Subcutaneous abdominal adipose tissue (tissue), 5 donors: ENCODE results near the gene EPB41L4B.

Source experiments
- H3K27ac ChIP-seq: one replicate; pipeline ENCODE4 v1.7.0; 2013; ENCODE audit warnings: low read depth, mild to moderate bottlenecking, inconsistent platforms, low read length, moderate library complexity
- H3K27me3 ChIP-seq, 5 donors: one replicate each; pipeline ENCODE4 v1.7.0; 2013; ENCODE audit warnings: low read length in 5 of 5, inconsistent platforms in 1 of 5; ENCODE audit not compliant: control insufficient read depth in 5 of 5, insufficient read depth in 4 of 5
- H3K36me3 ChIP-seq, 5 donors: one replicate each; pipeline ENCODE4 v1.7.0; 2013; ENCODE audit warnings: low read length in 5 of 5; ENCODE audit not compliant: control insufficient read depth in 5 of 5, insufficient read depth in 5 of 5
- H3K4me1 ChIP-seq, 5 donors: one replicate each; pipeline ENCODE4 v1.7.0; 2013; ENCODE audit warnings: low read length in 5 of 5, mild to moderate bottlenecking in 3 of 5, moderate library complexity in 1 of 5; ENCODE audit not compliant: control insufficient read depth in 5 of 5, insufficient read depth in 5 of 5
- H3K4me3 ChIP-seq, 5 donors: one replicate each; pipeline ENCODE4 v1.7.0; 2013; ENCODE audit warnings: low read length in 5 of 5, low read depth in 1 of 5
- H3K9ac ChIP-seq, 5 donors: one replicate each; pipeline ENCODE4 v1.7.0; 2013; ENCODE audit warnings: low read length in 5 of 5, mild to moderate bottlenecking in 4 of 5, moderate library complexity in 3 of 5
- H3K9me3 ChIP-seq, 5 donors: one replicate each; pipeline ENCODE4 v1.7.0; 2013; ENCODE audit warnings: low read length in 5 of 5; ENCODE audit not compliant: control insufficient read depth in 5 of 5
- donor health status: healthy.
- donor health status: healthy.
- donor health status: healthy.
- donor health status: healthy.
- donor health status: healthy.

The EPB41L4B gene

DNA sequence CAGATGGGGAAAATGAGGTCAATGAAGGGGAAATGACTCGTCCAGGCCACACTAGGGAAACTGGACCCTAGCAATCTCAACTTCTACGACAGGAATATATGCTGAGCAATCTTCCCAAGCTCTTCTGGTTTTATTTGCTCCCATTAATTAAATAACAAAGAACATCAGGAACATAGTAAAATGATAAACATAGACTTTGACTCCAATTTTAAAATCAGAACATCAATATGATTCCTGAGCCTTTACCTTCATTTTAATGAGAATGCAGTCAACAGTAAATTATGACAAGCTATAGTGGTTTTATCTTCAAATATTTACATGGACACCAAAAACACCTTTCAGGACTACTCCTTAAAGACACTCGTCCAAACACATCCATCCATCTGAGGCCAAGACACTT, 79.7 kb downstream of the EPB41L4B start:
- H3K4me3 ChIP-seq = no peak overlapping the region
- peaks cover 0 to 18% (median 6%) of the 10 kb centered on the region in 5 donors for H3K4me1 ChIP-seq
- peaks cover 0 to 10% (median 4%) of the 10 kb centered on the region in 5 donors for H3K36me3 ChIP-seq

DNA sequence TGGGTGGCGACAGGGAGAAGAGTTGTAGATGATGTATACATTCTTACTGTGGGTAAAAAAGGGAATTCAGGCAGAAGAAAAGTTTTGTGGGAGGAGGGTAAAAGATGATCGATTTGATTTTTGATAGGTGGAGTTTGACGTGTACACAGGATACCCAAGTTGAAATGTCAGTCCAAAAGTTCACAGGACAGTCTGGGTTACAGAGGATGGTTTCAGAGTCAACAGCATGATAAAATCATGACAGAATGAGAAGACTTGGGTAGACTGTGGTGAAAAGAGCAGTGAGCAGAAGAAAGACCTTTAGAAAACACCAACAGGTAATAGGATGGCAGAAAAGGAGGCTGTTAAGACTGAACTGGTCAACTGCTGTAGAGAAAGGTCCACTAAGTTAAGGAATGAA, 81.6 kb downstream of the EPB41L4B start:
- Histone ChIP-seq H3K27ac (no peak overlapping the region), H3K9me3 (no peaks in the 10 kb centered on the region), H3K9ac (no peak overlapping the region), H3K4me1 (peaks cover 0 to 11% (median 0%) of the 10 kb centered on the region in 5 donors), H3K4me3 (no peak overlapping the region), H3K36me3 (peaks cover 0 to 10% (median 4%) of the 10 kb centered on the region in 5 donors), H3K27me3 (no peaks in the 10 kb centered on the region)

More for the DNA sequence above, 79.7 kb downstream of the EPB41L4B start:
- no peaks in the 10 kb centered on the region for H3K9me3 ChIP-seq
- H3K9ac ChIP-seq = no peak overlapping the region
- H3K27me3 ChIP-seq = no peaks in the 10 kb centered on the region
- no peak overlapping the region for H3K27ac ChIP-seq

DNA sequence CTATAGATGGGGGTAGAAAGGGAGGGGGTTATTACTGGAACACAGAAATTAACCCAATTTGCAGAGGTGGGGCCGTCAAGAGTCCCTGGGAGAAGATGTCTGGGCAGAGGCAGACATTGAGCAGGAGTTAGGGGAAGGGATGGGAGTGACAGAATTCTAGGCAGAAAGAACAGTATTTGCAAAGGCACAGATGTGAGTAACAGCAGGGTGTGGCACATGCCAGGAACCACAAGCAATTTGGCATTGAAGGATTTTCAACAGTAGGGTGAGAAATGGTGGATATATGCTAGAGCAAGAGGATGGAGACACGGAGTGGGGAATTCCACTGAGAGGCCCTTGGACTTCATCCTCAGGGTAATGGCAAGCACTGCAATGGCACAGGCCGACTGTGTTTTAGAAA, 82.2 kb downstream of the EPB41L4B start:
- Histone ChIP-seq H3K27ac (no peak overlapping the region), H3K27me3 (no peaks in the 10 kb centered on the region), H3K4me3 (no peak overlapping the region), H3K36me3 (peaks cover 0 to 10% (median 4%) of the 10 kb centered on the region in 5 donors), H3K9me3 (no peaks in the 10 kb centered on the region), H3K4me1 (peaks cover 0 to 9% (median 0%) of the 10 kb centered on the region in 5 donors), H3K9ac (no peak overlapping the region)

DNA sequence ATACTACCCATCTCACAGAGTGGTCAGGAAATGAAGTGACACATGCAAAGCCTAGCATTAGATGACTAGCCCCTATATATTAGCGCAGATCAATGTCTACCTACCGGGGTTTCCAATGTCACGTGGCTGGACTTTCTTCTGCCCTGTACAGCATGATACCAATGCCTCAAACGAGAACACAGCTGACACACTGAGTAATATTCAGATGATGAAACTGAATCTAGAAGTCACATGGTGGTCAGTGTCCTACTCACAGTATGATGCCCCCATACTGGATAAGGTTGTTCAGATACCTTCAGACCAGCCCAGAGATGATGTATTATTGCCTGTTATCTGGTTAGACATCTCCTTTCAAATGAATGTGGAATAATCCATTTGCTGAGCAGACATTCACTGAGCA, 82.7 kb downstream of the EPB41L4B start:
- Histone ChIP-seq H3K27me3 (no peaks in the 10 kb centered on the region), H3K4me3 (no peak overlapping the region), H3K36me3 (peaks cover 0 to 10% (median 4%) of the 10 kb centered on the region in 5 donors), H3K9me3 (no peaks in the 10 kb centered on the region), H3K27ac (no peak overlapping the region), H3K4me1 (peaks cover 0 to 9% (median 0%) of the 10 kb centered on the region in 5 donors), H3K9ac (no peak overlapping the region)

DNA sequence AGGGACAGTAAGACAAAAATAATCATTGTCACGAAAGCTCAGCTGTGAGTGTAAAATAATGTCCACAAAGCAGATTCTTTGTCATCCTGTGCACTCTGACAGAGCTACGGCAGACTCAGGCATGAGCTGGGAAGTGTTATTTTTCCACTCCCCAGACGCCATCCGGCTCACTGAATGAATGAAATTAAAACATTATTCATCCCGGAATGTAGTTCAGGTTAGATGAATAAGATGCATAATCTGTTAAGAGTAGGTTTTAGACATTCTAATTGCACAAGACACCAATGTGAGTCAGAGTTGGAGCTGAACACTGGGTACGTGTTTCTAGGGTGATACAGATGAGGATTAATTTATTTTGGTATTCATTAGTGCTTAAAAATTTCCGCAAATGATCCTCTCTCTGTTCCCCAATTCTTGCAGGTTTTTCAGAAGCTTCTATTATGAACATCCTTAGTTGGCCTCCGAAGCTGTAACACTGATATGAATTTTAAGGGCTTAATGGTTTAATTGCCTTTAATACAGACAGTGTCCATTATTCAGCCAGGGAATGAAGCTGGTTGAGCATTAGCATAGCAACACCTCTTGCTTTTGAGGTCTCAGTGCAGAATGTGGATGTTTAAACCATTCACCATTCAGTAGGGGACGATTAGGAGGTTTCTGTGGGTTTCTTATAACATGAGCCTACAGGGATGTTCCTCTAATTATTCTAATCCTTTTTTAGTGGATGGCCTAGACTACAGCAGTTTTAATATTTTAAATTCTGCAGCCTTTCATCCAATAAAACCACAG, 88.2 kb downstream of the EPB41L4B start:
- no peak overlapping the region for H3K4me3 ChIP-seq
- no peaks in the 10 kb centered on the region for H3K27me3 ChIP-seq
- no peak overlapping the region for H3K27ac ChIP-seq
- H3K4me1 ChIP-seq = no peaks in the 10 kb centered on the region
- H3K9me3 ChIP-seq = no peaks in the 10 kb centered on the region
- H3K9ac ChIP-seq = no peak overlapping the region
- peaks cover 0 to 3% (median 0%) of the 10 kb centered on the region in 5 donors for H3K36me3 ChIP-seq

DNA sequence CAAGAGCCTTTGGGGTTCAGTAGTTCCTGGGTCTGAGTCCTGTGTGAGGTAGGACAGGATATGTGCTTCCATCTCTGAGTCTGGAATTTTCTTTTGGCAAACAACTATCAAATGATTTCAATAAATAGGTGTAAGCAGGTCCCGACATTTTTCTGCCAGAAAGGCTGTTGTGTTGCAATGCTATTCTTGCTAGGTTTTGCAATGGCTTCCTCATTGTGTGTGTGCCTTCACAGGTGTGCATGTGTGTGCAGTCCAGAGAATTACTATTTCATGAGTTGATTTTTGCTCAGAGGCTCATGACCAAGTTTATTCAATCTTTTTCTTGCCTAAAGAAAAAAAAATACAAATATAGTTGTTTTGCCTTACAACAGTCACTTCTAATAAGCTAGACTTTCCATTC, 89.3 kb downstream of the EPB41L4B start:
- Histone ChIP-seq H3K9ac (no peak overlapping the region), H3K27ac (no peak overlapping the region), H3K27me3 (no peaks in the 10 kb centered on the region), H3K36me3 (no peaks in the 10 kb centered on the region), H3K9me3 (no peaks in the 10 kb centered on the region), H3K4me1 (no peaks in the 10 kb centered on the region), H3K4me3 (no peak overlapping the region)

DNA sequence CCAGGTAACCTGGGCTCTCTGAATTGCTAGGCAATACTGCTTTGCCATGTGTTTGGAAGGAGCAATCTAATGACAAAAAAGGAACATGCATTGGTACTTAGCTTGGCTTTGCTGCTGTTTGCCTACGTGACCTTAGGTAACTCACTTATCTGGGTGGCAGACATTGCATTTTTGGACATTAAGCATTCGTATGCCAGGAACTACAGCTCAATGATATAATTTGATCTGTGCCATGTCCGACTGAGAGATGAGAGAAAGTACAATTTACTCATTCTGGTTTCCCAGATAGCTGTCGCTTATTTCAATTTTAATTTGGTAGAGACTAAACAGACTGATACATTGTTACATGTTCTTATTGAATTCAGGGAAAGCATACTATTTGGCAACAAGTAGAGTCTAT, 90.6 kb downstream of the EPB41L4B start:
- Histone ChIP-seq H3K4me1 (no peaks in the 10 kb centered on the region), H3K9ac (no peak overlapping the region), H3K9me3 (no peaks in the 10 kb centered on the region), H3K4me3 (no peak overlapping the region), H3K27me3 (no peaks in the 10 kb centered on the region), H3K27ac (no peak overlapping the region), H3K36me3 (no peaks in the 10 kb centered on the region)

DNA sequence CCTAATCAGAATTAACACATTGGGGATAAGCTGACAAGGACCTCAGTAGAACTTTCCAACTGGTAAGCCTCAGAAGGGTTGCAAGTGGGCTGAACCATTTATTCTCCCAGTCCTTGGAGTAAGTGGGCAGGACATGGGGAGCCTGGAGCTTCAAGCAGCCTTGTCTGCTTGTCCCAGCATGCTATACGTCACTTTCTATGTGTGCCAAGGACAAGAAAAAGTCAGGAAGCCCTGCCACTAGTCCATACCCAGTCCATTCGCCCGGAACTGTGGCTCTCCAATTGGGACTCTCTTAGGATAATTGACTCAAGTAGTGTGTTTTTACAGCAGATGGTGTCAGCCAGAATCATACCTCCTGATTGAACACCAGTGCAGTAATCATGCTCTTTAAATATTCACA, 91.2 kb downstream of the EPB41L4B start:
- Histone ChIP-seq H3K27ac (no peak overlapping the region), H3K27me3 (no peaks in the 10 kb centered on the region), H3K36me3 (no peaks in the 10 kb centered on the region), H3K9ac (no peak overlapping the region), H3K4me3 (no peak overlapping the region), H3K4me1 (no peaks in the 10 kb centered on the region), H3K9me3 (no peaks in the 10 kb centered on the region)

DNA sequence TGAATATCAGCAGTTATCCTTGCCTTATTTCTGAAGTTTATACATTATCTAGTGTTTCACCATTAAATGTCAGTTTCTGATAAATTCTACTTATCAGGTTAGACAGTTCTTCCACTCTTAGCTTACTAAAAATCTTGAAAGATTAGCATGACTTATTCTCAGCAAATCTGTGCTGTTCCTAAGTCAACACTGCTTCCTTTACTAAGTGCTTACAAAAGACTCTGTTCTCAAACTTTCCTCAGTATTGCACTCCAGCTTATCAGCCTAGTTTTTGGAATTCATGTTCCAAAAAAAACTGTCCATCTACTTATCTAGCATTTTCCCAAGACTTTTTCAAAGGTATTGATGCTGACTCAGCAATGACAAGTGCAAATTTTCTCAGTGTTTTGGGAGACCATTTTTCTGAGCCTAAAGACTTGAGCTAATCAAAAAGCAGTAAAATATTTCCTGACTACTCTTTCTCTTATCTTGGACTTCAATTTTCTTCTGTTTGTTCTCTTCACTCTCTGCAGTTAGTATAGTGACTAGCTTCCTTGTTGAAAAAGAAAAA, 92.7 kb downstream of the EPB41L4B start:
- Histone ChIP-seq H3K4me3 (no peak overlapping the region), H3K4me1 (no peaks in the 10 kb centered on the region), H3K9me3 (no peaks in the 10 kb centered on the region), H3K36me3 (no peaks in the 10 kb centered on the region), H3K27ac (no peak overlapping the region), H3K27me3 (no peaks in the 10 kb centered on the region), H3K9ac (no peak overlapping the region)

DNA sequence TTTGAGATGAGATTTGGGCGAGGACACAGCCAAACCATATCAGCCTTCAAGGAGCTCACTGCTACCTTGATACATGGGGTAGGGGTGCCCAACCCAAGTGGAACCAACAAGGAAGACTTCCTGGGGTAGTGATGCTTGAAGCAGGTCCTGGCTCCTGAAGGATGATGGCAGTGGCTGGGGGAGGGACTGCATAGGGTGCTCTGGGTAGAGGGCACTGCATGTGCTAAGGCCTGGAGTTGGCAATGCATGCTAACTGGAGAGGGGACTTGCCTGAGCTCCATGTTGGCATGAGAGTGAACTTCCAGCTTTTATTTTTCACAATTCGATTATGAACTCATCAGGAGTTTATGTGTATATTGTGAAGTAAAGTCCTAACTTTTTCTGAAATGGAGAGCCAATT, 95.2 kb downstream of the EPB41L4B start:
- no peak overlapping the region for H3K9ac ChIP-seq
- H3K27me3 ChIP-seq = no peaks in the 10 kb centered on the region
- no peaks in the 10 kb centered on the region for H3K9me3 ChIP-seq
- H3K27ac ChIP-seq = no peak overlapping the region
- H3K36me3 ChIP-seq = no peaks in the 10 kb centered on the region
- no peak overlapping the region for H3K4me3 ChIP-seq
- no peaks in the 10 kb centered on the region for H3K4me1 ChIP-seq
